Prostate gland (tissue), 2 donors: ENCODE data around the gene HKDC1. TPM values are rescaled to one million over a fixed set of nuclear protein-coding genes. Genes with fewer than 3 reads are reported as not detected.

Source experiments
- DNase-seq: peaks from one replicate; pipeline ENCODE4 v3.0.0-alpha.2; 2019; ENCODE audit warnings: low spot score
- H3K27ac ChIP-seq, 2 donors: fragments of 200-600 bp; sonication (generic); 2 replicates each; pipeline ENCODE4 v1.5.1; 2017 to 2019
- H3K27me3 ChIP-seq: fragments of 200-600 bp; sonication (generic); replicated peaks from 2 replicates; pipeline ENCODE4 v1.5.1; 2019; ENCODE audit not compliant: insufficient read depth
- H3K36me3 ChIP-seq, 2 donors: fragments of 200-600 bp; sonication (generic); 1 replicate in 1 of 2; 2 replicates in 1 of 2; pipeline versions ENCODE4 v1.5.1 to v1.8.1; 2017 to 2019
- H3K4me1 ChIP-seq: fragments of 200-600 bp; sonication (generic); replicated peaks from 2 replicates; pipeline ENCODE4 v1.5.1; 2019
- H3K4me3 ChIP-seq, 2 donors: fragments of 200-600 bp; sonication (generic); 2 replicates each; pipeline ENCODE4 v1.5.1; 2017 to 2019
- H3K9me3 ChIP-seq: fragments of 200-600 bp; sonication (generic); 2 replicates; pipeline ENCODE4 v1.5.1; 2017
- CTCF ChIP-seq, 4 experiments: fragments of 200-600 bp in 2 of 4; fragments of 450-650 bp in 2 of 4; sonication (generic) in 2 of 4; IDR thresholded peaks; 1 replicate in 3 of 4; 2 replicates in 1 of 4; pipeline ENCODE4 v1.5.1; 2016 to 2019; ENCODE audit warnings: antibody characterized with exemption in 4 of 4, mild to moderate bottlenecking in 2 of 4, moderate library complexity in 2 of 4
- POLR2A ChIP-seq: fragments of 450-650 bp; IDR thresholded peaks from one replicate; pipeline ENCODE4 v1.6.1; 2016; ENCODE audit warnings: antibody characterized with exemption, mild to moderate bottlenecking
- POLR2AphosphoS5 ChIP-seq: sonication (generic); formaldehyde crosslinking; IDR thresholded peaks from one replicate; pipeline ENCODE4 v1.6.1; 2017; ENCODE audit warnings: antibody characterized with exemption
- WGBS: methylation state at CpG from one replicate; pipeline ENCODE4 v1.1.5; 2018; 5-methylcytosine and 5-hydroxymethylcytosine counted together
- intact Hi-C: fragments of 100-400 bp; cut with DNase I; formaldehyde crosslinking; loops from one replicate; pipeline ENCODE4 v1.14.2; 2022
- total RNA-seq, 2 donors: library from RNA; depleted of rRNA; stranded (reverse); fragments of >200 nt; gene quantifications; one replicate each; pipeline ENCODE4 v1.1.0, GENCODE V29; 2016

Gene HKDC1
- total RNA-seq, 2 donors from 2014 or later: 0.23 to 1.6 TPM

- 78% methylated on average over 3 of the region's 3 CpGs for WGBS
- Histone ChIP-seq H3K4me1 (no peaks in the 10 kb centered on the region), H3K27me3 (no peaks in the 10 kb centered on the region), H3K4me3 (no peak overlapping the region), H3K27ac (no peak overlapping the region), H3K36me3 (no peaks in the 10 kb centered on the region), H3K9me3 (no peaks in the 10 kb centered on the region)
- TF ChIP-seq CTCF (IDR thresholded peaks at IDR 0.05) (no peak), POLR2AphosphoS5 (no peak), POLR2A (no peak)
- intact Hi-C loops: no loop called here
- DNase-seq: no peak
Measured at GRCh38 chr10:69253171-69253570, 33.0 kb downstream of the HKDC1 start.

- Histone ChIP-seq H3K4me3 (no peak overlapping the region), H3K9me3 (no peaks in the 10 kb centered on the region), H3K27ac (no peak overlapping the region), H3K27me3 (no peaks in the 10 kb centered on the region), H3K4me1 (no peaks in the 10 kb centered on the region), H3K36me3 (no peaks in the 10 kb centered on the region)
- WGBS: 52% methylated on average over 7 of the region's 7 CpGs
- intact Hi-C loops: no loop called here
- DNase-seq: no peak
- no peak for TF ChIP-seq POLR2AphosphoS5
- TF ChIP-seq CTCF (IDR thresholded peaks at IDR 0.05): no peak
- TF ChIP-seq POLR2A: no peak
Measured at GRCh38 chr10:69254877-69255276, 34.7 kb downstream of the HKDC1 start.

- no peaks in the 10 kb centered on the region for H3K27me3 ChIP-seq
Measured at GRCh38 chr10:69259547-69260243, 39.6 kb downstream of the HKDC1 start.

GRCh38 chr10:69261184-69261583 is 41.1 kb downstream of the HKDC1 start:
- no peaks in the 10 kb centered on the region for H3K4me1 ChIP-seq
- H3K4me3 ChIP-seq: no peak overlapping the region
- TF ChIP-seq POLR2AphosphoS5: no peak
- TF ChIP-seq CTCF (IDR thresholded peaks at IDR 0.05): no peak
- no peak for TF ChIP-seq POLR2A
- no peaks in the 10 kb centered on the region for H3K36me3 ChIP-seq
- DNase-seq: no peak
- intact Hi-C loops: no loop called here
- WGBS: 89% methylated on average over 8 of the region's 8 CpGs
- no peak overlapping the region for H3K27ac ChIP-seq
- H3K27me3 ChIP-seq: no peaks in the 10 kb centered on the region
- no peaks in the 10 kb centered on the region for H3K9me3 ChIP-seq

More at GRCh38 chr10:69259547-69260243, 39.6 kb downstream of the HKDC1 start:
- WGBS: 79% methylated on average over 3 of the region's 3 CpGs
- no peak for TF ChIP-seq POLR2AphosphoS5
- TF ChIP-seq CTCF (IDR thresholded peaks at IDR 0.05): no peak
- no peak for TF ChIP-seq POLR2A
- Histone ChIP-seq H3K4me3 (no peak overlapping the region), H3K36me3 (no peaks in the 10 kb centered on the region), H3K27ac (no peak overlapping the region), H3K4me1 (no peaks in the 10 kb centered on the region), H3K9me3 (no peaks in the 10 kb centered on the region)
- intact Hi-C loops: no loop called here
- DNase-seq: no peak

- 41% methylated on average over 3 of the region's 3 CpGs for WGBS
- H3K4me1 ChIP-seq: no peaks in the 10 kb centered on the region
- intact Hi-C loops: no loop called here
- no peak overlapping the region for H3K27ac ChIP-seq
- no peaks in the 10 kb centered on the region for H3K36me3 ChIP-seq
- DNase-seq: no peak
- no peaks in the 10 kb centered on the region for H3K9me3 ChIP-seq
- no peak overlapping the region for H3K4me3 ChIP-seq
- TF ChIP-seq CTCF (IDR thresholded peaks at IDR 0.05): no peak
- no peak for TF ChIP-seq POLR2AphosphoS5
- no peak for TF ChIP-seq POLR2A
- H3K27me3 ChIP-seq: no peaks in the 10 kb centered on the region
Measured at GRCh38 chr10:69262292-69262751, 42.2 kb downstream of the HKDC1 start.
